Midbrain (tissue), 1 donor: ENCODE results near the gene DAGLA.
"Not testable (repeated sequence)": the region's sequence is repeated elsewhere in the genome, so short reads cannot be mapped to it uniquely, and the experiment has no call there.

ENCODE experiments used
- DNase-seq: peaks from one replicate; lab custom pipeline; 2025; lab: John Stamatoyannopoulos, UW

Gene DAGLA

GRCh38 chr11:61679893-61680621, at the start of gene DAGLA:
Gene DAGLA (plus strand): TSS chr11:61680391. CDS start chr11:61720156, 39,765 bp downstream.
- peak; percentile 85 for DNase-seq

DNA sequence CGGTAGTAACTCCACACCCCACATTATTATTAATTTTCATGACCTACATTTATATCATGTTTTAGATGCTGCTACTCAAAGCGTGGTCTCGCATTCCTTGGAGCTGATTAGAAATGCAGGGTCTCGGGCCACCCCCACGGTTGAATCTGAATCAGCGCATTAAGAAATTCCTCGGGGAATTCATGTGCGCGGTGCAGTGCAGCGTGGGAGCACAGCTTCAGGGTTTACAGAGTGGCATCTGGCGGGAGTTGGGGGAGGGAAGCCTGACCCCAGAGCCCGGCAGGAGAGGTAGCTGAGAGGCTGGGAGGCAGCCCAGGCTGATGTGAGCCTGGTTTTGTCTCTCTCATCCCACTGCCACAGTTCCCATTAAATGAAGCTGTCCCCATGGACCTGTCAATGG, 48.1 kb upstream of the DAGLA start:
- DNase-seq = no peak

- DNase-seq = no peak
Measured at GRCh38 chr11:61635304-61635703, 44.9 kb upstream of the DAGLA start.

DNA sequence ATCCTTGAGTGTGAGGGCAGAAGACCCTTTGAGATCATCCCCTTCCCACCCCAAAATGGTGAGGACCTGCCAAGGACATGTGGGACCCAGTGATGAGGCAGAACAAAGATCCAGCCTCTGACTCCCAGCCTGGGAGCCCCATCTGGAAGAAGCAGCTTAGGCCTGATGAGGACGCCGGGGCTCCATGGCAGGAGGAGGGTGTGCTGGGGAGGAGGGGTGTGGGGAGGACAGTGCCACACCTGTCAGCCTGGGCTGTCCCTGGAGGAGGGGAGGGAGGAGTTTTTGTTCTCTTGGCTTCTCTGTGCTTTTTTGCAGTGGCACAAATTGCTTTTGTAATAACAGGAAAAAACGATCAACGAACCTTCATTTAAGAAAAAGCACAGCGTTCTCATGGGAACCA, 44.4 kb upstream of the DAGLA start:
- DNase-seq = no peak

DNA sequence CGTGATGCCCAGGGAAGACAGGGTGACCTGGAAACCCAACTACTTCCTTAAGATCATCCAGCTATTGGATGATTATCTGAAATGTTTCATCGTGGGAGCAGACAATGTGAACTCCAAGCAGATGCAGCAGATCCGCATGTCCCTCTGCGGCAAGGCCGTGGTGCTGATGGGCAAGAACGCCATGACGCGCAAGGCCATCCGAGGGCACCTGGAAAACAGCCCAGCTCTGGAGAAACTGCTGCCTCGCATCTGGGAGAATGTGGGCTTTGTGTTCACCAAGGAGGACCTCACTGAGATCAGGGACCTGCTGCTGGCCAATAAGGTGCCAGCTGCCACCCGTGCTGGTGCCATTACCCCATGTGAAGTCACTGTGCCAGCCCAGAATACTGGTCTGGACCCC, 43.5 kb upstream of the DAGLA start:
- no peak for DNase-seq

DNA sequence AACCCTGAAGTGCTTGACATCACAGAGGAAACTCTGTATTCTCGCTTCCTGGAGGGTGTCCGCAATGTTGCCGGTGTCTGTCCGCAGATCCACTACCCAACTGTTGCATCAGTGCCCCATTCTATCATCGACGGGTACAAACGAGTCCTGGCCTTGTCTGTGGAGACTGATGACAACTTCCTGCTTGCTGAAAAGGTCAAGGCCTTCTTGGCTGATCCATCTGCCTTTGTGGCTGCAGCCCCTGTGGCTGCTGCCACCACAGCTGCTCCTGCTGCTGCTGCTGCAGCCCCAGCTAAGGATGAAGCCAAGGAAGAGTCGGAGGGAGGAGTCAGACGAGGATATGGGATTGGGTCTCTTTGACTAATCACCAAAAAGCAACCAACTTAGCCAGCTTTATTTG, 42.9 kb upstream of the DAGLA start:
- DNase-seq = no peak

DNA sequence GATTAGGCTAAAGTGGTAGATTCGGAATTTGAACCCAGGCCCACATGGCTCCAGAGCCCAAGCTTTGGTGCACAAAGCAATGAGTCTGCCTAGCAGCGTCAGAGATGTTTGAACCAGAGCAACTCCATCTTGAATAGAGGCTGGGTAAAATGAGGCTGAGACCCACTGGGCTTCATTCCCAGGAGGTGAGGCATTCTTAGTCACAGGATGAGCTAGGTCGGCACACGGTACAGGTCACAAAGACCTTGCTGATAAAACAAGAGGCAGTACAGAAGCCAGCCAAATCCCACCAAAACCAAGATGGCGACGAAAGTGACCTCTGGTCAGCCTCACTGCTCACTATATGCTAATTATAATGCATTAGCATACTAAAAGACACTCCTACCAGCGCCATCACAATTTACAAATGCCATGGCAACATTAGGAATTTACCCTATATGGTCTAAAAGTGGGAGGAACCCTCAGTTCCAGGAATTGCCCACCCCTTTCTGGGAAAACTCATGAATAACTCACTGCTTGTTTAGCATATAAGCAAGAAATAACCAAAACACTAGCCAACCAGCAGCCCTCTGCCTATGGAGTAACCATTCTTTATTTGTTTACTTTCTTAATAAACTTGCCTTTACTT, 40.3 kb upstream of the DAGLA start:
- DNase-seq = no peak

GRCh38 chr11:61642162-61642561, 38.0 kb upstream of the DAGLA start:
- DNase-seq = no peak

- DNase-seq = no peak
Measured at GRCh38 chr11:61645179-61645868, 34.9 kb upstream of the DAGLA start.

- DNase-seq = no peak
Measured at GRCh38 chr11:61647529-61647928, 32.7 kb upstream of the DAGLA start.

DNA sequence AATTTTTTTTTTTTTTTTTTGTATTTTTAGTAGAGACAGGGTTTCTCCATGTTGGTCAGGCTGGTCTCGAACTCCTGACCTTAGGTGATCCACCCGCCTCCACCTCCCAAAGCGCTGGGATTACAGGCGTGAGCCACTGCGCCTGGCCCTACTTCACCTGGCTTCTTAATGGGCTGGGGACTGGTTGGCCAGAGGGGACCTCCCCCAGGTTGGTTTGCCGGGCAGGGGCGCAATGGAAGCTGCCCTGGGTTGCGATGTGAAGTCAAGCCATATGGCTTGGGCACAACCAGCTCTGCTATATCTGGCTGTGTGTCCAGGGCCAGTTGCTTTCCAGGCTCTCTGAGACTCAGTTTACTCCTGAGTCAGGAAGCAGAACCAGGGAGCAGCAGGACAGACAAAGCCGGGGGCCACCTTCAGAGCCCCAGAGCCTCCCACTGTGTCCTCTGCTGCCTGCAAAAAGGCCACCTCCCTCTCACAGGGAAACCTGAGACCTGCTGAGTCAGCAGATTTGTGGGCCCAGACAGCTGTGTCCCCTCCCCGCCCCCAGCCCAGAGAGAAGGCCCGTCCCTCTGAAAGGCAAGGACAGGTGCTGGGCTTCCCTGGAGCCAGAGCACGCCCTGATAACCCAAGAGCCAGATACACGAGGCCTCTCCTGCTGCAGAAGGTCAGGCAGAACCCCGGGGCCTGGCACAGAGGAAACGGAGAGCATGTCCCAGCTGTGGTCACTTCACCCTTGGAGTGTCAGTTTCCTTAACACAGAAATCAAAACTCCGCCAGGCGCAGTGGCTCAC, 29.2 kb upstream of the DAGLA start:
- DNase-seq = no peak

- no peak for DNase-seq
Measured at GRCh38 chr11:61652135-61652534, 28.1 kb upstream of the DAGLA start.

GRCh38 chr11:61654397-61654829, 25.8 kb upstream of the DAGLA start:
- DNase-seq = peak; percentile 9

DNA sequence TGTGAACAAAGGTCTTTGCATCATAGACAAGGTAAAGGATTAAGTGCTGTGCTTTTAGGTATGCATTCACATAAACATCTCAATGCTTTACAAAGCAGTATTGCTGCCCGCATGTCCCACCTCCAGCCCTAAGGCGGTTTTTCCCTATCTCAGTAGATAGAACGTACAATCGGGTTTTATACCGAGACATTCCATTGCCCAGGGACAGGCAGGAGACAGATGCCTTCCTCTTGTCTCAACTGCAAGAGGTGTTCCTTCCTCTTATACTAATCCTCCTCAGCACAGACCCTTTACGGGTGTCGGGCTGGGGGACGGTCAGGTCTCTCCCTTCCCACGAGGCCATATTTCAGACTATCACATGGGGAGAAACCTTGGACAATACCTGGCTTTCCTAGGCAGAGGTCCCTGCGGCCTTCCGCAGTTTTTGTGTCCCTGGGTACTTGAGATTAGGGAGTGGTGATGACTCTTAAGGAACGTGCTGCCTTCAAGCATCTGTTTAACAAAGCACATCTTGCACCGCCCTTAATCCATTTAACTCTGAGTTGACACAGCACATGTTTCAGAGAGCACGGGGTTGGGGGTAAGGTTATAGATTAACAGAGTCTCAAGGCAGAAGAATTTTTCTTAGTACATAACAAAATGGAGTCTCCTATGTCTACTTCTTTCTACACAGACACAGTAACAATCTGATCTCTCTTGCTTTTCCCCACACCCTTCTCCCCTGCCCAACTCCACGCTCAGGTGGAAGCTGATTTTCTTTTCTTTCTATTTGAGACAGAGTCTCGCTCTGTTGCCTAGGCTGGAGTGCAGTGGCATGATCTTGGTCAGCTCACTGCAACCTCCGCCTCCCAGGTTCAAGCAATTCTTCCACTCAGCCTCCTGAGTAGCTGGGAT, 24.7 kb upstream of the DAGLA start:
- not testable (repeated sequence) for DNase-seq

- no peak for DNase-seq
Measured at GRCh38 chr11:61656347-61657077, 23.7 kb upstream of the DAGLA start.

- no peak for DNase-seq
Measured at GRCh38 chr11:61657566-61658290, 22.5 kb upstream of the DAGLA start.

GRCh38 chr11:61659413-61660196, 20.6 kb upstream of the DAGLA start:
- DNase-seq = no peak

GRCh38 chr11:61660997-61661396, 19.2 kb upstream of the DAGLA start:
- DNase-seq = not testable (repeated sequence)

- no peak for DNase-seq
Measured at GRCh38 chr11:61666684-61667297, 13.4 kb upstream of the DAGLA start.
